Measurements from ENCODE around the gene CEP72. TPM values are rescaled to one million over a fixed set of nuclear protein-coding genes. Genes with fewer than 3 reads are reported as not detected.
"Not testable (repeated sequence)": the region's sequence is repeated elsewhere in the genome, so short reads cannot be mapped to it uniquely, and the experiment has no call there.

CEP72 gene
- total RNA-seq, 1 experiment from 2014 or later: 24.8 TPM

GRCh38 chr5:575636-576035 lies 36.5 kb upstream of the CEP72 start:
- WGBS (ENCODE audit: extremely low coverage, insufficient read length, low lambda C conversion rate): no CpG with 5 or more reads among the region's 4 CpGs
- no peak overlapping the region for H2AK5ac ChIP-seq (ENCODE audit: insufficient read length, low read length)

DNA sequence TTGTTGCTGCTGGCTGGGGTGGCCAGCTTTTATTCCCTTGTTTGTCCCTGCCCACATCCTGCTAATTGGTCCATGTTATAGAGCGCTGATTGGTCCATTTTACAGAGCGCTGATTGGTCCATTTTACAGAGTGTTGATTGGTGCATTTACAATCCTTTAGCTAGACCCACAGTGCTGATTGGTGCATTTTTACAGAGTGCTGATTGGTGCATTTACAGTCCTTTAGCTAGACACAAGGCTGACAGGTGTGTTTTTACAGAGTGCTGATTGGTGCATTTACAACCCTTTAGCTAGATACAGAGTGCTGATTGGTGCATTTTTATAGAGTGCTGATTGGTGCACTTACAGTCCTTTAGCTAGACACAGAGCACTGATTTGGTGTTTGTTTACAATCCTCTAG lies 34.9 kb upstream of the CEP72 start:
- not testable (repeated sequence) for DNase-seq; H3K56ac ChIP-seq (ENCODE audit: insufficient read length, low read depth, low read length); H3K9me3 ChIP-seq (ENCODE audit: control insufficient read depth, low read depth, low read length); H4K91ac ChIP-seq (ENCODE audit: insufficient read length, low read depth, low read length); H3K14ac ChIP-seq (ENCODE audit: insufficient read depth, low read length); H2BK15ac ChIP-seq (ENCODE audit: low read depth, low read length); H3K18ac ChIP-seq (ENCODE audit: insufficient read length, low read depth, low read length); H3K9ac ChIP-seq (ENCODE audit: extremely low read depth, insufficient read length, low read length); H3K4ac ChIP-seq (ENCODE audit: low read depth, low read length); H3T11ph ChIP-seq (ENCODE audit: low read length); H3K23me2 ChIP-seq (ENCODE audit: insufficient read length, low read depth, low read length, poor library complexity, severe bottlenecking); H2AK5ac ChIP-seq (ENCODE audit: insufficient read length, low read length); H3K4me1 ChIP-seq (ENCODE audit: insufficient read depth, low read length); H3K4me3 Mint-ChIP-seq; H2AFZ ChIP-seq (ENCODE audit: low read length); H2BK120ac ChIP-seq (ENCODE audit: low read depth, low read length, poor library complexity, severe bottlenecking); H4K5ac ChIP-seq (ENCODE audit: insufficient read length, low read depth, low read length); H3K79me1 ChIP-seq (ENCODE audit: insufficient read depth, low read depth, low read length, poor library complexity, severe bottlenecking); H3K4me2 ChIP-seq (ENCODE audit: insufficient read depth, insufficient read length, low read length); H2BK20ac ChIP-seq (ENCODE audit: low read depth, low read length, poor library complexity, severe bottlenecking); H3K23ac ChIP-seq (ENCODE audit: insufficient read length, low read depth, low read length); H4K8ac ChIP-seq (replicated peaks; ENCODE audit: insufficient read length, low read depth, low read length); H2BK5ac ChIP-seq (ENCODE audit: insufficient read length, low read length); H4K20me1 ChIP-seq (ENCODE audit: control insufficient read depth, insufficient read depth, insufficient read length); H3K27ac ChIP-seq (ENCODE audit: insufficient read length, low read depth, low read length); H3K27me3 ChIP-seq (ENCODE audit: insufficient read depth, low read length); H3K27ac Mint-ChIP-seq; H3K79me2 ChIP-seq (ENCODE audit: insufficient read depth, low read length); H2BK12ac ChIP-seq (ENCODE audit: insufficient read length, low read depth, low read length)
- Mint-ChIP-seq H3K4me1 (peaks cover 15 to 29% of the 10 kb centered on the region in 2 experiments), H3K27me3 (ENCODE audit: low read depth) (peaks cover 72% of the 10 kb centered on the region), H3K9me3 (peaks cover 17 to 22% of the 10 kb centered on the region in 2 experiments), H3K36me3 (ENCODE audit: insufficient read depth in 1 of 3, low read depth in 3 of 3) (peaks cover 0 to 14% (median 0%) of the 10 kb centered on the region in 3 experiments; a peak in 2 of 7 replicates)
- WGBS (ENCODE audit: extremely low coverage, insufficient read length, low lambda C conversion rate): no CpG with 5 or more reads among the region's 2 CpGs

More at GRCh38 chr5:575636-576035, 36.5 kb upstream of the CEP72 start:
- H3K36me3 Mint-ChIP-seq (ENCODE audit: insufficient read depth in 1 of 3, low read depth in 3 of 3): peaks cover 0 to 14% (median 0%) of the 10 kb centered on the region in 3 experiments; a peak in 2 of 7 replicates
- Histone ChIP-seq H3K27ac (ENCODE audit: insufficient read length, low read depth, low read length) (no peak overlapping the region), H3K4me2 (ENCODE audit: insufficient read depth, insufficient read length, low read length) (no peak overlapping the region), H3T11ph (ENCODE audit: low read length) (no peak overlapping the region), H3K23me2 (ENCODE audit: insufficient read length, low read depth, low read length, poor library complexity, severe bottlenecking) (no peaks in the 10 kb centered on the region), H4K91ac (ENCODE audit: insufficient read length, low read depth, low read length) (no peak overlapping the region), H3K27me3 (ENCODE audit: insufficient read depth, low read length) (no peaks in the 10 kb centered on the region), H2BK20ac (ENCODE audit: low read depth, low read length, poor library complexity, severe bottlenecking) (no peak overlapping the region), H4K20me1 (ENCODE audit: control insufficient read depth, insufficient read depth, insufficient read length) (no peaks in the 10 kb centered on the region), H3K14ac (ENCODE audit: insufficient read depth, low read length) (no peak overlapping the region; the same call in 1 of the 2 replicates), H2BK120ac (ENCODE audit: low read depth, low read length, poor library complexity, severe bottlenecking) (no peak overlapping the region), H2BK15ac (ENCODE audit: low read depth, low read length) (no peak overlapping the region), H3K4ac (ENCODE audit: low read depth, low read length) (no peak overlapping the region), H2BK5ac (ENCODE audit: insufficient read length, low read length) (no peak overlapping the region), H3K79me1 (ENCODE audit: insufficient read depth, low read depth, low read length, poor library complexity, severe bottlenecking) (no peaks in the 10 kb centered on the region), H3K9me3 (ENCODE audit: control insufficient read depth, low read depth, low read length) (peaks cover 4% of the 10 kb centered on the region), H3K23ac (ENCODE audit: insufficient read length, low read depth, low read length) (no peak overlapping the region), H4K8ac (replicated peaks; ENCODE audit: insufficient read length, low read depth, low read length) (no peak overlapping the region), H3K56ac (ENCODE audit: insufficient read length, low read depth, low read length) (no peak overlapping the region), H2BK12ac (ENCODE audit: insufficient read length, low read depth, low read length) (no peak overlapping the region), H4K5ac (ENCODE audit: insufficient read length, low read depth, low read length) (no peak overlapping the region), H2AFZ (ENCODE audit: low read length) (no peak overlapping the region), H3K79me2 (ENCODE audit: insufficient read depth, low read length) (no peaks in the 10 kb centered on the region), H3K18ac (ENCODE audit: insufficient read length, low read depth, low read length) (no peak overlapping the region), H3K9ac (ENCODE audit: extremely low read depth, insufficient read length, low read length) (no peak overlapping the region), H3K4me1 (ENCODE audit: insufficient read depth, low read length) (no peaks in the 10 kb centered on the region)
- H3K9me3 Mint-ChIP-seq: peaks cover 17 to 19% of the 10 kb centered on the region in 2 experiments
- H3K4me1 Mint-ChIP-seq: peaks cover 13 to 28% of the 10 kb centered on the region in 2 experiments
- no peak for TF ChIP-seq CTCF (conservative IDR thresholded peaks at IDR 0.05)
- no peak overlapping the region for H3K4me3 Mint-ChIP-seq
- DNase-seq: no peak
- peaks cover 58% of the 10 kb centered on the region for H3K27me3 Mint-ChIP-seq (ENCODE audit: low read depth)
- no peak overlapping the region for H3K27ac Mint-ChIP-seq

Measured in H9 (cell line).